ENCODE measurements around the gene PWP2. TPM values are rescaled to one million over a fixed set of nuclear protein-coding genes. Genes with fewer than 3 reads are reported as not detected.
"Not testable (repeated sequence)": the region's sequence is repeated elsewhere in the genome, so short reads cannot be mapped to it uniquely, and the experiment has no call there.

PWP2 gene
- polyA plus RNA-seq, 2 of the 4 experiments (the other 2 are of a cell fraction), result 5.8 to 9.8 TPM

- H3K4me1 ChIP-seq; H3K4me3 ChIP-seq; H3K27ac ChIP-seq; ATAC-seq; CTCF ChIA-PET; FAIRE-seq; DNase-seq (ENCODE audit: low read depth in 1 of 2, low spot score in 1 of 2); H3K9me3 ChIP-seq; POLR2A ChIA-PET; H3K4me2 ChIP-seq: not testable (repeated sequence)
- no CpG with 5 or more reads among the region's 14 CpGs for WGBS (ENCODE audit: missing lambda C conversion rate)
Observed at GRCh38 chr21:44176127-44176526, 68.9 kb downstream of the PWP2 start.

Other genes starting within 250 kb of the PWP2 start
- 18.2 and 19.7 TPM in 2 replicates for gene AGPAT3, start 242.2 kb upstream of the PWP2 start, polyA plus RNA-seq (2011; rRNA removed)
- gene AGPAT3, start 242.2 kb upstream of the PWP2 start, polyA plus RNA-seq (2017; fragmentation: RNase III; extraction: RNeasy Plus Mini Kit Qiagen cat#74134 plus additional on column Dnase treatment), result 20.3 to 21.2 TPM (median 21.1 TPM) in 3 replicates
- 27.7 and 32.3 TPM in 2 replicates for gene TRAPPC10, start 95.1 kb upstream of the PWP2 start, polyA plus RNA-seq (2011; rRNA removed)
- gene TRAPPC10, start 95.1 kb upstream of the PWP2 start, polyA plus RNA-seq (2017; fragmentation: RNase III; extraction: RNeasy Plus Mini Kit Qiagen cat#74134 plus additional on column Dnase treatment), result 11.6 to 12.3 TPM (median 11.8 TPM) in 3 replicates
- 6.8 and 7.0 TPM in 2 replicates for gene GATD3, start 26.3 kb downstream of the PWP2 start, polyA plus RNA-seq (2011; rRNA removed)
- 6.1 to 7.9 TPM (median 7.3 TPM) in 3 replicates for gene GATD3, start 26.3 kb downstream of the PWP2 start, polyA plus RNA-seq (2017; fragmentation: RNase III; extraction: RNeasy Plus Mini Kit Qiagen cat#74134 plus additional on column Dnase treatment)
- 0.32 and 0.56 TPM in 2 replicates for gene ICOSLG, start 133.5 kb downstream of the PWP2 start, polyA plus RNA-seq (2011; rRNA removed)
- 0.61 to 0.93 TPM (median 0.79 TPM) in 3 replicates for gene ICOSLG, start 133.5 kb downstream of the PWP2 start, polyA plus RNA-seq (2017; fragmentation: RNase III; extraction: RNeasy Plus Mini Kit Qiagen cat#74134 plus additional on column Dnase treatment)
- gene DNMT3L, start 154.5 kb downstream of the PWP2 start, polyA plus RNA-seq (2011; rRNA removed), result not detected in 2 replicates
- 0.09 TPM in 1 of 3 replicates, not detected in the others for gene DNMT3L, start 154.5 kb downstream of the PWP2 start, polyA plus RNA-seq (2017; fragmentation: RNase III; extraction: RNeasy Plus Mini Kit Qiagen cat#74134 plus additional on column Dnase treatment)
- not detected in 2 replicates for gene AIRE, start 178.5 kb downstream of the PWP2 start, polyA plus RNA-seq (2011; rRNA removed)
- gene AIRE, start 178.5 kb downstream of the PWP2 start, polyA plus RNA-seq (2017; fragmentation: RNase III; extraction: RNeasy Plus Mini Kit Qiagen cat#74134 plus additional on column Dnase treatment), result not detected in 3 replicates
- gene PFKL, start 192.7 kb downstream of the PWP2 start, polyA plus RNA-seq (2011; rRNA removed), result 21.6 and 23.2 TPM in 2 replicates
- gene PFKL, start 192.7 kb downstream of the PWP2 start, polyA plus RNA-seq (2017; fragmentation: RNase III; extraction: RNeasy Plus Mini Kit Qiagen cat#74134 plus additional on column Dnase treatment), result 33.3 to 42.4 TPM (median 38.7 TPM) in 3 replicates
- gene CFAP410, start 232.0 kb downstream of the PWP2 start, polyA plus RNA-seq (2011; rRNA removed), result 3.2 and 3.4 TPM in 2 replicates
- 5.8 to 8.1 TPM (median 7.1 TPM) in 3 replicates for gene CFAP410, start 232.0 kb downstream of the PWP2 start, polyA plus RNA-seq (2017; fragmentation: RNase III; extraction: RNeasy Plus Mini Kit Qiagen cat#74134 plus additional on column Dnase treatment)
- gene TRPM2, start 246.2 kb downstream of the PWP2 start, polyA plus RNA-seq (2011; rRNA removed), result 2.9 and 3.2 TPM in 2 replicates
- 5.1 to 7.2 TPM (median 5.5 TPM) in 3 replicates for gene TRPM2, start 246.2 kb downstream of the PWP2 start, polyA plus RNA-seq (2017; fragmentation: RNase III; extraction: RNeasy Plus Mini Kit Qiagen cat#74134 plus additional on column Dnase treatment)

Data from A549 (cell line).